GM18951 (cell line): Measurements from ENCODE around the gene AJM1.
"Not testable (repeated sequence)": the region's sequence is repeated elsewhere in the genome, so short reads cannot be mapped to it uniquely, and the experiment has no call there.

Experiments used
- POLR2A ChIP-seq: IDR thresholded peaks from 4 replicates; pipeline ENCODE4 v1.6.1; 2011; ENCODE audit warnings: mild to moderate bottlenecking; ENCODE audit not compliant: insufficient read length, insufficient read depth; ENCODE audit errors: extremely low read depth
- in situ Hi-C: fragments of 300-500 bp; cut with MboI; formaldehyde crosslinking; loops from one replicate; pipeline ENCODE4 v1.12.0; 2022; ENCODE audit warnings: low sequenced_read_pairs, mixed read lengths, inconsistent platforms; ENCODE audit not compliant: unreplicated experiment

The AJM1 gene

GRCh38 chr9:136865041-136865767 lies 22.9 kb downstream of the AJM1 start:
- no peak for TF ChIP-seq POLR2A
- in situ Hi-C loops, result no loop called here

GRCh38 chr9:136865768-136866103 lies 23.5 kb downstream of the AJM1 start:
- in situ Hi-C loops, result no loop called here
- no peak for TF ChIP-seq POLR2A

GRCh38 chr9:136866898-136867421 lies 24.7 kb downstream of the AJM1 start:
- in situ Hi-C loops, result not testable (repeated sequence)

- no peak for TF ChIP-seq POLR2A
- in situ Hi-C loops, result no loop called here
These were observed 25.2 kb downstream of the AJM1 start for GRCh38 chr9:136867480-136867879.

GRCh38 chr9:136867917-136868316 lies 25.6 kb downstream of the AJM1 start:
- in situ Hi-C loops, result no loop called here
- no peak for TF ChIP-seq POLR2A

- in situ Hi-C loops, result no loop called here
- TF ChIP-seq POLR2A, result no peak
These were observed 26.4 kb downstream of the AJM1 start for GRCh38 chr9:136868644-136869043.

GRCh38 chr9:136869611-136870010 lies 27.3 kb downstream of the AJM1 start:
- in situ Hi-C loops, result not testable (repeated sequence)

- in situ Hi-C loops, result no loop called here
- no peak for TF ChIP-seq POLR2A
These were observed 32.9 kb downstream of the AJM1 start for GRCh38 chr9:136875155-136875554.

- no peak for TF ChIP-seq POLR2A
- in situ Hi-C loops, result no loop called here
These were observed 34.2 kb downstream of the AJM1 start for GRCh38 chr9:136876476-136876875.

GRCh38 chr9:136880651-136881050 lies 38.4 kb downstream of the AJM1 start:
- in situ Hi-C loops, result no loop called here

GRCh38 chr9:136881691-136882108 lies 39.4 kb downstream of the AJM1 start:
- TF ChIP-seq POLR2A, result no peak
- in situ Hi-C loops, result no loop called here

More at GRCh38 chr9:136880651-136881050, 38.4 kb downstream of the AJM1 start:
- TF ChIP-seq POLR2A, result no peak

GRCh38 chr9:136882109-136882946 lies 40.0 kb downstream of the AJM1 start:
- peak; percentile 36 for TF ChIP-seq POLR2A
- in situ Hi-C loops, result no loop called here

- in situ Hi-C loops, result not testable (repeated sequence)
These were observed 40.6 kb downstream of the AJM1 start for GRCh38 chr9:136882947-136883283.

- in situ Hi-C loops, result not testable (repeated sequence)
These were observed 41.4 kb downstream of the AJM1 start for GRCh38 chr9:136883670-136884069.
